GM12878 (cell line): ENCODE results near the gene KCNH4. TPM values are rescaled to one million over a fixed set of nuclear protein-coding genes. Genes with fewer than 3 reads are reported as not detected.

Source experiments
- ATAC-seq: fragments of 200-7000 bp; cut with Tn5 transposase; 3 replicates; pipeline ENCODE4 v1.9.1; 2020; ENCODE audit warnings: mild to moderate bottlenecking, moderate library complexity
- BruUV-seq: library from RNA; stranded (reverse); fragments of 400-500 nt; replicated peaks from 2 replicates; lab custom pipeline; 2021; lab: Mats Ljungman, UMichigan
- CTCF ChIA-PET: fragments of 300-600 bp; sonication (Branson Sonifier 250); formaldehyde crosslinking; extraction: SDS; loops from one replicate; lab custom pipeline; 2021; ENCODE audit warnings: inconsistent platforms; lab: Yijun Ruan, JAX
- POLR2A ChIA-PET: fragments of 350-600 bp; formaldehyde crosslinking; extraction: SDS; loops from one replicate; lab custom pipeline; 2021; ENCODE audit warnings: inconsistent platforms; lab: Charles Lee
- RAD21 ChIA-PET: fragments of 300-600 bp; sonication (Branson Sonifier 250); formaldehyde crosslinking; loops from one replicate; lab custom pipeline; 2023; ENCODE audit warnings: antibody characterized with exemption; ENCODE audit not compliant: unreplicated experiment; lab: Charles Lee
- SMC1A ChIA-PET: fragments of 300-600 bp; sonication (Branson Sonifier 250); formaldehyde crosslinking; loops from one replicate; lab custom pipeline; 2023; ENCODE audit not compliant: unreplicated experiment, uncharacterized antibody; lab: Charles Lee
- DNase-seq: peaks from one replicate; pipeline ENCODE4 v3.0.0-alpha.2; 2011; ENCODE audit warnings: low read depth, low spot score
- FAIRE-seq: peaks from 3 replicates; lab custom pipeline; 2011; peaks lifted over from hg19 to GRCh38; lab: Jason Lieb, UNC
- H2AFZ ChIP-seq: 2 replicates; pipeline ENCODE4 v1.6.0; 2011; ENCODE audit warnings: low read depth, low read length, control low read depth; ENCODE audit not compliant: control insufficient read depth
- H3K27ac ChIP-seq: 2 replicates; pipeline ENCODE4 v1.5.1; 2011; ENCODE audit warnings: control low read depth; ENCODE audit not compliant: control insufficient read depth, insufficient read depth
- H3K27me3 ChIP-seq, 2 experiments: replicated peaks in 1 of 2; 2 replicates each; pipeline versions ENCODE4 v1.6.0 to v1.6.1; 2011; ENCODE audit warnings: low read length in 1 of 2; ENCODE audit not compliant: control insufficient read depth in 2 of 2, insufficient read depth in 2 of 2
- H3K36me3 ChIP-seq, 2 experiments: 2 replicates each; pipeline ENCODE4 v1.5.1; 2011; ENCODE audit warnings: low read length in 1 of 2; ENCODE audit not compliant: control insufficient read depth in 2 of 2, insufficient read depth in 2 of 2
- H3K4me1 ChIP-seq: 2 replicates; pipeline ENCODE4 v1.6.1; 2011; ENCODE audit warnings: mild to moderate bottlenecking, low read length, moderate library complexity, mixed read lengths; ENCODE audit not compliant: control insufficient read depth, insufficient read depth
- H3K4me2 ChIP-seq: 2 replicates; pipeline ENCODE4 v1.6.0; 2011; ENCODE audit warnings: control low read depth; ENCODE audit not compliant: control insufficient read depth, insufficient read depth
- H3K4me3 ChIP-seq: fragments of 200-600 bp; sonication (generic); 2 replicates; pipeline ENCODE4 v1.5.1; 2016
- H3K79me2 ChIP-seq: 2 replicates; pipeline ENCODE4 v1.6.0; 2011; ENCODE audit warnings: low read length; ENCODE audit not compliant: control insufficient read depth, insufficient read depth
- H3K9ac ChIP-seq: 2 replicates; pipeline ENCODE4 v1.8.0; 2011; ENCODE audit warnings: low read length, control low read depth, mixed read lengths; ENCODE audit not compliant: control insufficient read depth, insufficient read depth
- H3K9me3 ChIP-seq: replicated peaks from 3 replicates; pipeline ENCODE4 v1.5.1; 2011; ENCODE audit warnings: mild to moderate bottlenecking, low read length; ENCODE audit not compliant: control insufficient read depth, insufficient read depth
- H4K20me1 ChIP-seq: 2 replicates; pipeline ENCODE4 v1.6.0; 2011; ENCODE audit not compliant: control insufficient read depth, insufficient read depth
- BCL11A ChIP-seq: IDR thresholded peaks from 2 replicates; pipeline ENCODE4 v1.6.1; 2011; ENCODE audit warnings: low read depth, low read length
- BHLHE40 ChIP-seq, 2 experiments: fragments of 450-650 bp in 1 of 2; IDR thresholded peaks; 2 replicates each; pipeline ENCODE4 v1.6.1; 2011 to 2017; ENCODE audit warnings: low read depth in 2 of 2, borderline replicate concordance in 1 of 2, improper control_type of control experiment in 1 of 2, low read length in 1 of 2, mild to moderate bottlenecking in 1 of 2
- CBFB ChIP-seq: IDR thresholded peaks from 2 replicates; pipeline ENCODE4 v1.6.1; 2016; ENCODE audit warnings: antibody characterized with exemption, low read depth
- CBX3 ChIP-seq: fragments of 200-600 bp; sonication (generic); IDR thresholded peaks from 2 replicates; pipeline ENCODE4 v1.6.1; 2016; ENCODE audit warnings: low read depth, borderline replicate concordance
- CREB1 ChIP-seq: IDR thresholded peaks from 2 replicates; pipeline ENCODE4 v1.6.1; 2012; ENCODE audit warnings: low read depth, mild to moderate bottlenecking, inconsistent platforms
- EP300 ChIP-seq, 2 experiments: fragments of 150-350 bp in 1 of 2; IDR thresholded peaks; 2 replicates each; pipeline ENCODE4 v1.6.1; 2011 to 2012; ENCODE audit warnings: low read depth in 2 of 2, low read length in 2 of 2, borderline replicate concordance in 1 of 2, improper control_type of control experiment in 1 of 2, inconsistent platforms in 1 of 2; ENCODE audit not compliant: control insufficient read depth in 1 of 2
- FOXM1 ChIP-seq: IDR thresholded peaks from 2 replicates; pipeline ENCODE4 v1.6.1; 2012; ENCODE audit warnings: low read depth, mild to moderate bottlenecking, inconsistent platforms, low read length, moderate library complexity
- HDAC2 ChIP-seq: fragments of 200-600 bp; sonication (generic); IDR thresholded peaks from 2 replicates; pipeline ENCODE4 v1.6.1; 2017
- IRF5 ChIP-seq: fragments of 450-650 bp; IDR thresholded peaks from 2 replicates; pipeline ENCODE4 v1.6.1; 2017; ENCODE audit warnings: borderline replicate concordance
- JUNB ChIP-seq: IDR thresholded peaks from 2 replicates; pipeline ENCODE4 v1.6.1; 2016; ENCODE audit warnings: antibody characterized with exemption, mild to moderate bottlenecking
- KDM1A ChIP-seq: fragments of 200-600 bp; sonication (generic); IDR thresholded peaks from 2 replicates; pipeline ENCODE4 v1.6.1; 2016; ENCODE audit warnings: borderline replicate concordance
- NR2F1 ChIP-seq: fragments of 450-650 bp; conservative IDR thresholded peaks from 2 replicates; pipeline ENCODE4 v1.6.1; 2017; ENCODE audit warnings: mild to moderate bottlenecking
- NRF1 ChIP-seq: conservative IDR thresholded peaks from 2 replicates; pipeline ENCODE4 v1.6.1; 2011; ENCODE audit warnings: mild to moderate bottlenecking, low read depth, low read length, improper control_type of control experiment
- POLR2A ChIP-seq: IDR thresholded peaks from 2 replicates; pipeline ENCODE4 v1.6.1; 2011; ENCODE audit warnings: low read depth, mild to moderate bottlenecking, low read length
- RCOR1 ChIP-seq: conservative IDR thresholded peaks from 2 replicates; pipeline ENCODE4 v1.6.1; 2012; ENCODE audit warnings: low read depth, low read length, improper control_type of control experiment
- RELB ChIP-seq: fragments of 450-650 bp; IDR thresholded peaks from 2 replicates; pipeline ENCODE4 v1.6.1; 2017; ENCODE audit warnings: low read depth, mild to moderate bottlenecking, moderate library complexity
- SIX5 ChIP-seq: IDR thresholded peaks from 2 replicates; pipeline ENCODE4 v1.6.1; 2011; ENCODE audit warnings: mild to moderate bottlenecking, low read depth, low read length, moderate library complexity; ENCODE audit not compliant: severe bottlenecking
- WRNIP1 ChIP-seq: IDR thresholded peaks from 2 replicates; pipeline ENCODE4 v1.6.1; 2011; ENCODE audit warnings: low read depth, low read length, improper control_type of control experiment, borderline replicate concordance
- YBX1 ChIP-seq: fragments of 450-650 bp; IDR thresholded peaks from 2 replicates; pipeline ENCODE4 v1.6.1; 2016; ENCODE audit warnings: antibody characterized with exemption
- ZBTB11 ChIP-seq: fragments of 450-650 bp; formaldehyde crosslinking; IDR thresholded peaks from 2 replicates; pipeline ENCODE4 v1.5.0; 2022; ENCODE audit warnings: mild to moderate bottlenecking, missing genetic modification characterization
- WGBS: methylation state at CpG from one replicate; pipeline ENCODE4 v1.1.6; 2016; ENCODE audit warnings: low lambda C conversion rate; ENCODE audit not compliant: insufficient replicate concordance, insufficient coverage; ENCODE audit errors: missing lambda C conversion rate; 5-methylcytosine and 5-hydroxymethylcytosine counted together
- in situ Hi-C: fragments of 300-500 bp; cut with MboI; formaldehyde crosslinking; loops from 9 replicates; pipeline ENCODE4 v1.14.3; 2018; ENCODE audit warnings: mixed read lengths
- intact Hi-C: fragments of 100-400 bp; cut with micrococcal nuclease; formaldehyde crosslinking; loops from one replicate; pipeline ENCODE4 v1.14.2; 2022; ENCODE audit not compliant: unreplicated experiment
- polyA plus RNA-seq, 11 experiments: library from polyadenylated mRNA; depleted of rRNA in 4 of 11; unstranded in 6 of 11; stranded (reverse) in 5 of 11; fragments of >200 nt; fragmentation: Nextera tagmentation in 4 of 11; fragmentation: Illumina TruSeq in 1 of 11; extraction: Ambion mirVana in 4 of 11; extraction: Trizol in 1 of 11; gene quantifications; 1 replicate in 1 of 11; 2 replicates in 10 of 11; pipeline versions ENCODE4 v1.2.1 to v1.2.3, GENCODE V29; 2011 to 2016; ENCODE audit warnings: inconsistent platforms in 2 of 11, missing spikeins in 2 of 11, low read depth in 1 of 11
- total RNA-seq, 4 experiments: library from RNA; depleted of rRNA in 3 of 4; stranded (reverse); fragments of >200 nt in 3 of 4; fragmentation: Illumina TruSeq in 1 of 4; extraction: Trizol in 1 of 4; gene quantifications; 2 replicates each; pipeline versions ENCODE4 v1.2.1 to v1.2.3, GENCODE V29; 2013 to 2021

KCNH4 gene
- total and polyA plus RNA-seq, 10 of the 15 experiments (the other 5 are each of a cell fraction or from before 2014, with no cell fraction given), result 0.03 to 0.88 (median 0.10) TPM; not detected in 2

GRCh38 chr17:42141382-42141781 is 39.6 kb downstream of the KCNH4 start:
- Histone ChIP-seq H3K36me3 (peaks cover 2 to 8% of the 10 kb centered on the region in 2 experiments; a peak in 3 of 4 replicates), H3K4me3 (no peak overlapping the region), H3K9ac (no peak overlapping the region), H3K27ac (no peak overlapping the region), H3K79me2 (peaks cover 35% of the 10 kb centered on the region), H3K27me3 (no peaks in the 10 kb centered on the region), H3K4me1 (no peaks in the 10 kb centered on the region; the same call in none of the 2 replicates), H3K9me3 (no peaks in the 10 kb centered on the region), H2AFZ (no peak overlapping the region), H4K20me1 (peaks cover 6% of the 10 kb centered on the region; the same call in 1 of the 2 replicates), H3K4me2 (no peak overlapping the region)
- ChIA-PET CTCF (interaction anchor here (0.5 to 1.0 kb wide), 2 partner anchors 36 to 39 kb away, joined by 3 to 5 read pairs; no protein-coding TSS in a partner anchor), SMC1A (no interaction called here), RAD21 (no interaction called here), POLR2A (interaction anchor here (0.6 kb wide), 2 partner anchors 161 to 211 kb away, joined by 3 read pairs; no protein-coding TSS in a partner anchor)
- WGBS, result 80% methylated on average over 8 of the region's 8 CpGs
- no peak for FAIRE-seq
- no peak for TF ChIP-seq SIX5
- TF ChIP-seq POLR2A, result no peak
- no peak for TF ChIP-seq CREB1
- TF ChIP-seq BHLHE40 (IDR thresholded peaks at IDR 0.05; ENCODE audit: borderline replicate concordance in 1 of 2, low read depth in 2 of 2, low read length in 1 of 2), result no peak
- no peak for TF ChIP-seq JUNB
- TF ChIP-seq YBX1, result no peak
- no peak for TF ChIP-seq HDAC2
- TF ChIP-seq NRF1, result no peak
- no peak for TF ChIP-seq WRNIP1
- no peak for TF ChIP-seq EP300 (IDR thresholded peaks at IDR 0.05; ENCODE audit: borderline replicate concordance in 1 of 2, control insufficient read depth in 1 of 2, low read depth in 2 of 2, low read length in 2 of 2)
- no peak for TF ChIP-seq CBX3
- TF ChIP-seq NR2F1, result no peak
- no peak for TF ChIP-seq RCOR1
- TF ChIP-seq ZBTB11 (CRISPR knock-in tag), result no peak
- no peak for TF ChIP-seq IRF5
- TF ChIP-seq CBFB, result no peak
- no peak for TF ChIP-seq FOXM1
- no peak for TF ChIP-seq RELB
- TF ChIP-seq KDM1A, result no peak
- no peak for TF ChIP-seq BCL11A
- no TSS peak for BruUV-seq
- in situ Hi-C loops, result no loop called here
- ATAC-seq, result no peak
- intact Hi-C loops, result no loop called here
- no peak for DNase-seq
